Measurements from ENCODE around the gene TMEM182.
A peak's percentile ranks its signal among the peaks of the same experiment; 100 is the strongest.

The TMEM182 gene

GRCh38 chr2:102801858-102802699 is 40.2 kb downstream of the TMEM182 start:
- no peak for DNase-seq
- Mint-ChIP-seq H3K9me3 (peaks cover 49% of the 10 kb centered on the region), H3K36me3 (ENCODE audit: low read depth) (peaks cover 67% of the 10 kb centered on the region), H3K27ac (no peak overlapping the region), H3K4me1 (ENCODE audit: low read depth) (peaks cover 17% of the 10 kb centered on the region), H3K27me3 (no peaks in the 10 kb centered on the region), H3K4me3 (no peak overlapping the region)

DNA sequence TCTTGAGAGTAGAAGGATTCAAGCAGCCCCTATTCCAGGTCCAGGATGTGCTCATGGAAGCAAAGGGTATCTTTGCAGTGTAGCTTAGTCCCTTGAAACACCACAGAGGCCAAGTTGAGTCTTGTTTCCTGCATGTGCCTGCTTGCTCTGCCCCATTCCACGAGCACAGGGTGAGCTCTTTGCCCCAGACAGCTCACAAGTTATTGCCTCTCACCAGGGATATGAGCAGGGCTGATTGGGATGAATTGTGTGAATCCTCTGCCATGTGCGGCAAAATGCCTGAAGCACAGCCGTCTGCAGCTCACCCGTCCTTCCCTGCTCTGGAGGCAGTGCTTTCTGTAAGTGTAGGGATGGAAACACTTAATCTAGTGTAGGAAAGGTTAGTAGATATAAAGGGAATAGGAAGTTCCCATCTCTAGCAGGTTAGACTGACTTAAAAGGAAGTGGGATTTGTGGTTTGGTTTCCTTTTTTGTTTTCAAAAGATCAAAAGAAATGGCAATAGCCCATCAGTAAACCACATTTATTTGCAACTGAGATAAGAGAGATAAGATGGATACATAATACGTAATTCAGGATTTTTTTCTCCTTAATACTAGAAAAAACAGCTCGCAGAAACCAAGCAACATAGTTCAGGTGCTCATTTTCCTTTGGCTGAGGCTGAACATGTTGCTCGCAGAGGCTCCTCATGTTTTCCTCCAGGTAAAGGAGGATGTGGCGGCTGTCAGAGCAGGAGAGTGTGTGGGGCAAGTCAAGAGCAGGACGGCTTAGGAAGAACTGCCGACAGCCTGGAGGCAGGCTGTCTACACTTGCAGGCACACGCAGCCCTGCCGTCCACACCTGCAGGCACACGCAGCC is 41.4 kb downstream of the TMEM182 start:
- peaks cover 38% of the 10 kb centered on the region for H3K9me3 Mint-ChIP-seq
- no peak for DNase-seq
- no peak overlapping the region for H3K4me3 Mint-ChIP-seq
- no peaks in the 10 kb centered on the region for H3K27me3 Mint-ChIP-seq
- H3K36me3 Mint-ChIP-seq (ENCODE audit: low read depth), result peaks cover 55% of the 10 kb centered on the region
- H3K27ac Mint-ChIP-seq, result no peak overlapping the region
- H3K4me1 Mint-ChIP-seq (ENCODE audit: low read depth), result peaks cover 17% of the 10 kb centered on the region

DNA sequence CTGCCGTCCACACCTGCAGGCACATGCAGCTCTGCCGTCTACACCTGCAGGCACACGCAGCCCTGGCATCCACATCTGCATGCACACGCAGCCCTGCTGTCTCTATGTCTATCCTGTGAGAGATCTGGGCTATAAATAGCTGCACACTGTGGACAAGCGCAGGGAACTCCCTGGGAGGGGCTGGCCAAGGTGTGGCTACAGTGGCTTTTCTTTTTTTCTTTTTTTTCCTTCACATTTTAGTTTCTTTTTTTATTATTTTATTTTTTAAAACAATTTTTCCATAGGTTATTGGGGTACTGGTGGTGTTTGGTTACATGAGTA is 42.0 kb downstream of the TMEM182 start:
- Mint-ChIP-seq H3K27me3 (no peaks in the 10 kb centered on the region), H3K4me3 (no peak overlapping the region), H3K4me1 (ENCODE audit: low read depth) (peaks cover 17% of the 10 kb centered on the region), H3K9me3 (peaks cover 37% of the 10 kb centered on the region), H3K36me3 (ENCODE audit: low read depth) (peaks cover 49% of the 10 kb centered on the region), H3K27ac (no peak overlapping the region)
- no peak for DNase-seq

- DNase-seq, result peak; percentile 52
- Mint-ChIP-seq H3K27me3 (no peaks in the 10 kb centered on the region), H3K9me3 (peaks cover 13% of the 10 kb centered on the region), H3K4me1 (ENCODE audit: low read depth) (peaks cover 24% of the 10 kb centered on the region), H3K36me3 (ENCODE audit: low read depth) (peaks cover 25% of the 10 kb centered on the region), H3K4me3 (no peak overlapping the region), H3K27ac (no peak overlapping the region)
These were observed 44.5 kb downstream of the TMEM182 start for GRCh38 chr2:102806250-102806837.

DNA sequence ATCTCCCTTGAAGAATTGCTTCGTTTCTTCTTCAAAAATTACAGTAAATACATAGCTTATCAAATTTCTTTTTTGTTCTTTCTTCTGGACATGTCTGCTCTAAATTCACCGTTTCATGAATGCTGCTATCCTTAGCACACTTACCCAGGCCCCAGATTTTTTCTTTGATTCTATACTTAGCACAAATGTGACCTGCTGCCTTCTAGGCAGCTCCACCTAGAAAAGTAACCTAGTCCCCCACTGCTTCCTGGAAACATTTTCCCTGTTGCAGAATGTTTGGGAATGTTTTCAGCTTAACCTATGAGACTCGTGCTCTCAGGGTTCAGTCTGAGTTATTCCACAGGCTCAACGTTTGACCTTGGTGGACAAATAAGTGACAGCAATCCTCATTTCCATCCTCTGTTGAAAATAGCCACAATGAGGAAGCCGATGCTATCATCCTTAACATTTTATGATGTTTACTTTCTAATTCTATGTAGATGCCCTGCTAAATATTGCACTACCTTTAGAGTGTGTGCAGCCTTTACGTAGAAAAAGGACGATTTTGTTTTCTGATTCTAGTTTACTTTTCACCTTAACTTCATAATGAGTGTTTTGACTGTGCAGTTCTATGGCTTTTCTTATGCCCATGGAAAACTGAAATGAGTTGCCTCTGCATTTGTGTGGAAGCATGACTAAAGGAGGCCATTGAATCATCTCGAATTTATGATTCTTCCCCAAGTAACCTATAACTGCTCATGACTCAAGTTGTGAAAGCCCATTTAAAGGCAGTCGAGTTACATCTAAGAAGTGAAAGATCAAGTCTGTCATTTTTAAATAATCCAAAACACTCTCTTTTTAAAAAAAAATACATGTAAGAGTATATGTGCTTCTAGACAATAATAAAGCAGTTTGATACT is 47.7 kb downstream of the TMEM182 start:
- DNase-seq, result no peak
- Mint-ChIP-seq H3K4me3 (no peak overlapping the region), H3K27me3 (no peaks in the 10 kb centered on the region), H3K4me1 (ENCODE audit: low read depth) (peaks cover 6% of the 10 kb centered on the region), H3K36me3 (ENCODE audit: low read depth) (peaks cover 7% of the 10 kb centered on the region), H3K27ac (no peak overlapping the region), H3K9me3 (no peaks in the 10 kb centered on the region)

DNA sequence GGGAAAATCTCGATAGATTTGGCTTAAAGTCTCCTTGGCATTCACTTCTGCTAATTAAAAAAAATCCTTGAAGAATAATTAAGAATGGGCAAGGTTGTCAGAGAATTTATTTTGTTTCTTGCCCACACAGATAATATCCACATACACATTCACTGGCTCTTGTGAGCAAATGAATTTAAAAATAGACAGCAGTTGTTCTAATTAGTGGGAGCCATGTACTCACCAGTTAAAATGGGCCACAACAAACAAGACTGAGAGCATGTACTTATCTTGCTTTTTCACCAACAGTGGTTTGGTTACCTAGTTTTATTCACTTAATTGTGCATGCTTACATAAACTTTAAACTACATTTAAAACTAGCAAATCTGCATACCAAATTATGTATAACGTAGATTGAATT is 53.5 kb downstream of the TMEM182 start:
- no peaks in the 10 kb centered on the region for H3K9me3 Mint-ChIP-seq
- no peak overlapping the region for H3K27ac Mint-ChIP-seq
- no peaks in the 10 kb centered on the region for H3K27me3 Mint-ChIP-seq
- H3K4me3 Mint-ChIP-seq, result no peak overlapping the region
- H3K4me1 Mint-ChIP-seq (ENCODE audit: low read depth), result peaks cover 1% of the 10 kb centered on the region
- DNase-seq, result no peak
- H3K36me3 Mint-ChIP-seq (ENCODE audit: low read depth), result peaks cover 15% of the 10 kb centered on the region

GRCh38 chr2:102826904-102827303 is 65.1 kb downstream of the TMEM182 start:
- Mint-ChIP-seq H3K9me3 (no peaks in the 10 kb centered on the region), H3K4me3 (no peak overlapping the region), H3K27me3 (no peaks in the 10 kb centered on the region), H3K4me1 (ENCODE audit: low read depth) (no peaks in the 10 kb centered on the region), H3K36me3 (ENCODE audit: low read depth) (no peaks in the 10 kb centered on the region), H3K27ac (no peak overlapping the region)
- no peak for DNase-seq

DNA sequence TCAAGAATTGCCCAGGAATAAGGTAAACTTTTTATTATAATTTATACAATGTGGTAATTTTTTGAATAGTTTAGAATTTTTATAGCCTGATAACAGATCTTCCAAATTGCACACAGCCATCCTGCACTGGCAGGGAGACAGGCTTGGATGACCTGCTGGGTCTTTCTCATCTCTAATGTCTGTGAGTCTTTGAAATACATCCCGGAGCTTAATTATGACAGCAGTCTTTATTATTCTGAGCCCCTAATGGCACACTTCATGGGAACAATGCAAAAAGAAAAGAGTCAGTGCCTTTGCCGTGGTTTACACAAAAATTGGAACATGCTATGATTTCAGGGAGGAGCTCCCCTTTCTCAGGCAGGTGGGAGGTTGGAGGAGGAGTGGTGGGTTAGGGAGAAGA is 71.0 kb downstream of the TMEM182 start:
- H3K9me3 Mint-ChIP-seq, result no peaks in the 10 kb centered on the region

DNA sequence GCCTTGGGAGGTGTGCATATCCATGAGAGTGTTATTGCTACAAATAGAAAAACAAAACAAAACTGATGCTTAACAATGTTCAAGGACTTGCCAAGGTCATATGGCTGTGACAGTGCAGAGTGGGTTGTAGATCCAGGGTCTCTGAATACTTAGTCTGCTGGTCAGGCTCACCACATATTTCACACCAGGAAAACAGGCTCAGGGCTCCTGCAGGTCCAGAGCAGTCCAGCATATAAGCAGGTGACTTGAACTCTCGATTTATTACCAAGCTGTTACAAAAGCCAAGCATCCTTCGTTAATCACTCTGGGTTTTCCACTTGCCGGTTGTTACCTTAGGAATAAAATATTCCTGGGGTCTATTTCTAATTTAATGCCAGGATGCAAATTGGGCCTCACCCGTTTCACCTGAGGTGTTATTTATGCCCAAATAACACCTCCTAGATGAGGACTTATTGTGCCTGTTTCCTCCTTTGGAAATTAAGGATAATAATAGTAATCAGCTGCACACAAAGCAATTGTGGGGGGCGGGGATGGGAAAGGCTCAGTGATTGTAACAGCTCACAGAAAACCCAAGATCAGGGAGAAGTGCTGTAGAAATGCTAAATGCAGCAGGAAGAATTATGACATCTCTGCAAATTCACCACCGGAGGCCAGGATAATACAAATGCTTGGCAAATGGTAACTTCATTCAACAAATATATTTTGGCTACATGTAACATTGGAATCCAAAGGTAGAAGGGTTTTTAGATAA is 72.9 kb downstream of the TMEM182 start:
- Mint-ChIP-seq H3K27ac (no peak overlapping the region), H3K36me3 (ENCODE audit: low read depth) (no peaks in the 10 kb centered on the region), H3K4me1 (ENCODE audit: low read depth) (no peaks in the 10 kb centered on the region), H3K4me3 (no peak overlapping the region), H3K27me3 (no peaks in the 10 kb centered on the region), H3K9me3 (no peaks in the 10 kb centered on the region)
- DNase-seq, result no peak

More for the DNA sequence above, 71.0 kb downstream of the TMEM182 start:
- Mint-ChIP-seq H3K36me3 (ENCODE audit: low read depth) (no peaks in the 10 kb centered on the region), H3K27me3 (no peaks in the 10 kb centered on the region), H3K27ac (no peak overlapping the region), H3K4me1 (ENCODE audit: low read depth) (no peaks in the 10 kb centered on the region), H3K4me3 (no peak overlapping the region)
- no peak for DNase-seq

GRCh38 chr2:102837626-102838198 is 75.9 kb downstream of the TMEM182 start:
- H3K9me3 Mint-ChIP-seq, result no peaks in the 10 kb centered on the region
- no peak overlapping the region for H3K27ac Mint-ChIP-seq
- H3K36me3 Mint-ChIP-seq (ENCODE audit: low read depth), result no peaks in the 10 kb centered on the region
- no peak overlapping the region for H3K4me3 Mint-ChIP-seq
- no peaks in the 10 kb centered on the region for H3K27me3 Mint-ChIP-seq
- no peaks in the 10 kb centered on the region for H3K4me1 Mint-ChIP-seq (ENCODE audit: low read depth)
- no peak for DNase-seq

DNA sequence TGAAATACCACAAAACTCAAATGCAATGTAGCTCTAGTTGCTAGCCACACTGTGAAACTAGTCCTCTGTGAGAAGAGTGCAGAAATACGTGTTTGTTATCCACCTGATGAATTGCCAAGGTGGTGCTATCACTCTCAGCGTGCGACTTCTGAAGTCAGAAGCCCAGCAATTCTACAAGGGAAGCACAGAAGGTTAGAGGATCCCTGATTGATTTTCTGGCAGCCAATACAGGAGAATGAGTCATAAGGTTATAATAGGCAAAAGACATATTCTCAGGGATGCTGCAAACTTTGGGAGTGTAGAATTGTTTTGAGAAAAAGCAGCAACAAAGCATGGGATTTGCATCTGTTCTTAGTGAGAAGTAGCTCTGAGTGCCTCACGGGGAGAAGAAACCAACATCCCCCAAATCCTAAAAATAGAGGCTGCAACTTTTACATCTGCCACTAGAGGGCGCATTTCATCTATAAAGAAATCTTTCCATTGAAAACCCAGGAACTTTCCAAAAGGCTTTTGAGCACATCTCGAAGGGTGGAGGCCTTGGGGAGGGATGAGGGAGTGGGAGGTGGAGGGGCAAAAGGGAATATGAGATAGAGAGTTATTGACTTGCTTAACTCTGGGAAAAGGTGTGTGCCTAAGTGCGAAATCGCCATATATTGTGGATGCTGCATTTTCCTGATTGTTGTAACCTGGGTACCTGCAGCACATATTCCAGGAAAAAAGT is 78.0 kb downstream of the TMEM182 start:
- H3K4me1 Mint-ChIP-seq (ENCODE audit: low read depth), result no peaks in the 10 kb centered on the region
- DNase-seq, result no peak
- H3K36me3 Mint-ChIP-seq (ENCODE audit: low read depth), result no peaks in the 10 kb centered on the region
- no peaks in the 10 kb centered on the region for H3K9me3 Mint-ChIP-seq
- H3K27me3 Mint-ChIP-seq, result no peaks in the 10 kb centered on the region
- no peak overlapping the region for H3K27ac Mint-ChIP-seq
- H3K4me3 Mint-ChIP-seq, result no peak overlapping the region

DNA sequence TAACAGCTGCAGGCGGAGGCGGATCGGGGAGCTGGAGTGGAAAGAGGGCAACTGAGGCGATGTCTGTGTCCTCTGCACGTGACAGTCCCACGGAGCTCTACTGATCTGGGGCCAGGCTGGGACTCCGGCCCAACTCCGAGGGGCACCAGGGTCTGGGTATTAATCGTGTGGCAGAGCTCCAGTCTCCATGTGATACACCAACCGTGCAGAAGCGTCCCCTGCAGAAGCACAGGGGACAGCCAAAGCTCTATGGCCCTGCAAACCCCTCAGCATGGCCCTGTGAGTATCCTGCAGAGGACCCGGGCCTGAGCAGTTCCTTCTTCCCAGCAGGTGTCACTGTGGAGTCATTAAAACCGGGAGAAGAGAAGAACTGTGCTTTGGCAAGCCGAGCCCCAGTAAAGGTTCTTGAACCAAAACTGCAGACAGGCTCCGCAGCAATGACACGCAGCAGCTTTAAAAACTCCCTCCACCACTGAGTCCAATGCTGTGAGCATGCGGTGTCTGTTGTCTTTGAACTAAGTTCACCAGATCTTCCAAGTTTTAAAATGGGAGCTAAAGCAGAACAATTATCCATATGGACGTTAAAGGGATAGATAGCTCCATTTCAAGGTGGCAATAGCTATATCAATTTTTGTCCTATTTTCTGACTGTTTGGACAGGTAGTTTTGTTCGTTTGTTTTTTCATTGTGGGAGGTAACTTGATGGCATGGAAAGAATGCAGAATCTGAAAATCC is 79.4 kb downstream of the TMEM182 start:
- no peak overlapping the region for H3K4me3 Mint-ChIP-seq
- H3K4me1 Mint-ChIP-seq (ENCODE audit: low read depth), result no peaks in the 10 kb centered on the region
- H3K27ac Mint-ChIP-seq, result no peak overlapping the region
- H3K27me3 Mint-ChIP-seq, result no peaks in the 10 kb centered on the region
- DNase-seq, result peak; percentile 34
- H3K36me3 Mint-ChIP-seq (ENCODE audit: low read depth), result no peaks in the 10 kb centered on the region
- no peaks in the 10 kb centered on the region for H3K9me3 Mint-ChIP-seq
